ENCODE results near the gene TNS1. TPM values are rescaled to one million over a fixed set of nuclear protein-coding genes. Genes with fewer than 3 reads are reported as not detected.

The TNS1 gene
- total RNA-seq, 1 experiment from 2014 or later, result 4.5 TPM

DNA sequence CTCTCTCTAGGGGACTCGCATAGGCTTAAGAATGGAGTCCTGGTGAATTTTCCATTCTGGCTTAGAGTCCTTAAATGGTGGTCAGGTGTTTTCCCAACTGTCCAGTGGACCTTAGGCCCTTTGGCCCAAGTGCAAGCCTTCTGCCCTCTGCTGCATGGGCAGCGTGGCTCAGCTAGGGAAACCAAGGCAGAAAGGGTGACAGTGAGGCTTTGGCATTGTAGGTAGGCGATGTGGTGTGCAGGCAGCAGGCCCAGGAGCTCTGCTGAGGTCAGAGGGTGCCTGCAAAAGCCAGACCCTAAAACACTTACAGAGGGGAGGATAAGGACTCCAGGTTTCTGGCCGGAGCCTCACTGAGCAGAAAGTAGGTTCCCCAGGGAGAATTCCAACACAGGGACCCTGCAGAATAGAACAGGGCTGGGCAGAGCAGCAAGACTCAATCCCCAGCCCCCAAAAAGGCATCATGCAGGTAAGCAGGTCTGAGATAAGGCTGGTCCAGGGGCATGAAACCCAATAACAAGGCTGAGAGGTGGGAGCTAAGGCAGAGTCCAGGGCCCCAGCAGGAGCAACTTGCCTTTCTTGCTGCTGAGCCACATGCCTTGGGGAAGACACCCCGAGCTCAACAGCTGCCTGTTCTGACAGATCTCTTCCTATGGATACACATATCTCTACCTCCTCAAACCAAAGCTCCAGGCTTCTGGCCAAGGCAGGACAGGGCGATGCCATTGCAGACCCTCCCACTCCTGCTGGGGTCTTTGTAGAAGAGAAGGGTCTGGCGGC is 199.7 kb downstream of the TNS1 start:
- H3K27me3 Mint-ChIP-seq (ENCODE audit: low read depth), result no peaks in the 10 kb centered on the region
- H3K36me3 Mint-ChIP-seq, result no peaks in the 10 kb centered on the region
- DNase-seq (ENCODE audit: low spot score) (no peak), ATAC-seq (no peak)
- H3K27ac Mint-ChIP-seq, result no peak overlapping the region
- no peak for TF ChIP-seq PRRX2 (CRISPR knock-in tag; IDR thresholded peaks at IDR 0.05)
- TF ChIP-seq ZNF121 (CRISPR knock-in tag; IDR thresholded peaks at IDR 0.05), result no peak
- no peak for TF ChIP-seq NR2C2 (CRISPR knock-in tag; IDR thresholded peaks at IDR 0.05)
- TF ChIP-seq CREB1 (CRISPR knock-in tag; IDR thresholded peaks at IDR 0.05), result no peak
- no peak for TF ChIP-seq NR1H2 (CRISPR knock-in tag; IDR thresholded peaks at IDR 0.05)
- TF ChIP-seq, protein P1, sequence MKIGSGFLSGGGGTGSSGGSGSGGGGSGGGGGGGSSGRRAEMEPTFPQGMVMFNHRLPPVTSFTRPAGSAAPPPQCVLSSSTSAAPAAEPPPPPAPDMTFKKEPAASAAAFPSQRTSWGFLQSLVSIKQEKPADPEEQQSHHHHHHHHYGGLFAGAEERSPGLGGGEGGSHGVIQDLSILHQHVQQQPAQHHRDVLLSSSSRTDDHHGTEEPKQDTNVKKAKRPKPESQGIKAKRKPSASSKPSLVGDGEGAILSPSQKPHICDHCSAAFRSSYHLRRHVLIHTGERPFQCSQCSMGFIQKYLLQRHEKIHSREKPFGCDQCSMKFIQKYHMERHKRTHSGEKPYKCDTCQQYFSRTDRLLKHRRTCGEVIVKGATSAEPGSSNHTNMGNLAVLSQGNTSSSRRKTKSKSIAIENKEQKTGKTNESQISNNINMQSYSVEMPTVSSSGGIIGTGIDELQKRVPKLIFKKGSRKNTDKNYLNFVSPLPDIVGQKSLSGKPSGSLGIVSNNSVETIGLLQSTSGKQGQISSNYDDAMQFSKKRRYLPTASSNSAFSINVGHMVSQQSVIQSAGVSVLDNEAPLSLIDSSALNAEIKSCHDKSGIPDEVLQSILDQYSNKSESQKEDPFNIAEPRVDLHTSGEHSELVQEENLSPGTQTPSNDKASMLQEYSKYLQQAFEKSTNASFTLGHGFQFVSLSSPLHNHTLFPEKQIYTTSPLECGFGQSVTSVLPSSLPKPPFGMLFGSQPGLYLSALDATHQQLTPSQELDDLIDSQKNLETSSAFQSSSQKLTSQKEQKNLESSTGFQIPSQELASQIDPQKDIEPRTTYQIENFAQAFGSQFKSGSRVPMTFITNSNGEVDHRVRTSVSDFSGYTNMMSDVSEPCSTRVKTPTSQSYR (CRISPR knock-in tag; IDR thresholded peaks at IDR 0.05), result no peak
- TF ChIP-seq, protein P2, sequence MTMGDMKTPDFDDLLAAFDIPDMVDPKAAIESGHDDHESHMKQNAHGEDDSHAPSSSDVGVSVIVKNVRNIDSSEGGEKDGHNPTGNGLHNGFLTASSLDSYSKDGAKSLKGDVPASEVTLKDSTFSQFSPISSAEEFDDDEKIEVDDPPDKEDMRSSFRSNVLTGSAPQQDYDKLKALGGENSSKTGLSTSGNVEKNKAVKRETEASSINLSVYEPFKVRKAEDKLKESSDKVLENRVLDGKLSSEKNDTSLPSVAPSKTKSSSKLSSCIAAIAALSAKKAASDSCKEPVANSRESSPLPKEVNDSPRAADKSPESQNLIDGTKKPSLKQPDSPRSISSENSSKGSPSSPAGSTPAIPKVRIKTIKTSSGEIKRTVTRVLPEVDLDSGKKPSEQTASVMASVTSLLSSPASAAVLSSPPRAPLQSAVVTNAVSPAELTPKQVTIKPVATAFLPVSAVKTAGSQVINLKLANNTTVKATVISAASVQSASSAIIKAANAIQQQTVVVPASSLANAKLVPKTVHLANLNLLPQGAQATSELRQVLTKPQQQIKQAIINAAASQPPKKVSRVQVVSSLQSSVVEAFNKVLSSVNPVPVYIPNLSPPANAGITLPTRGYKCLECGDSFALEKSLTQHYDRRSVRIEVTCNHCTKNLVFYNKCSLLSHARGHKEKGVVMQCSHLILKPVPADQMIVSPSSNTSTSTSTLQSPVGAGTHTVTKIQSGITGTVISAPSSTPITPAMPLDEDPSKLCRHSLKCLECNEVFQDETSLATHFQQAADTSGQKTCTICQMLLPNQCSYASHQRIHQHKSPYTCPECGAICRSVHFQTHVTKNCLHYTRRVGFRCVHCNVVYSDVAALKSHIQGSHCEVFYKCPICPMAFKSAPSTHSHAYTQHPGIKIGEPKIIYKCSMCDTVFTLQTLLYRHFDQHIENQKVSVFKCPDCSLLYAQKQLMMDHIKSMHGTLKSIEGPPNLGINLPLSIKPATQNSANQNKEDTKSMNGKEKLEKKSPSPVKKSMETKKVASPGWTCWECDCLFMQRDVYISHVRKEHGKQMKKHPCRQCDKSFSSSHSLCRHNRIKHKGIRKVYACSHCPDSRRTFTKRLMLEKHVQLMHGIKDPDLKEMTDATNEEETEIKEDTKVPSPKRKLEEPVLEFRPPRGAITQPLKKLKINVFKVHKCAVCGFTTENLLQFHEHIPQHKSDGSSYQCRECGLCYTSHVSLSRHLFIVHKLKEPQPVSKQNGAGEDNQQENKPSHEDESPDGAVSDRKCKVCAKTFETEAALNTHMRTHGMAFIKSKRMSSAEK (CRISPR knock-in tag; IDR thresholded peaks at IDR 0.05; ENCODE audit: borderline replicate concordance), result no peak
- TF ChIP-seq, protein P3, sequence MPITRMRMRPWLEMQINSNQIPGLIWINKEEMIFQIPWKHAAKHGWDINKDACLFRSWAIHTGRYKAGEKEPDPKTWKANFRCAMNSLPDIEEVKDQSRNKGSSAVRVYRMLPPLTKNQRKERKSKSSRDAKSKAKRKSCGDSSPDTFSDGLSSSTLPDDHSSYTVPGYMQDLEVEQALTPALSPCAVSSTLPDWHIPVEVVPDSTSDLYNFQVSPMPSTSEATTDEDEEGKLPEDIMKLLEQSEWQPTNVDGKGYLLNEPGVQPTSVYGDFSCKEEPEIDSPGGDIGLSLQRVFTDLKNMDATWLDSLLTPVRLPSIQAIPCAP (CRISPR knock-in tag; IDR thresholded peaks at IDR 0.05), result no peak
- no peak for TF ChIP-seq ZNF416 (CRISPR knock-in tag; IDR thresholded peaks at IDR 0.05)
- TF ChIP-seq, protein P4, sequence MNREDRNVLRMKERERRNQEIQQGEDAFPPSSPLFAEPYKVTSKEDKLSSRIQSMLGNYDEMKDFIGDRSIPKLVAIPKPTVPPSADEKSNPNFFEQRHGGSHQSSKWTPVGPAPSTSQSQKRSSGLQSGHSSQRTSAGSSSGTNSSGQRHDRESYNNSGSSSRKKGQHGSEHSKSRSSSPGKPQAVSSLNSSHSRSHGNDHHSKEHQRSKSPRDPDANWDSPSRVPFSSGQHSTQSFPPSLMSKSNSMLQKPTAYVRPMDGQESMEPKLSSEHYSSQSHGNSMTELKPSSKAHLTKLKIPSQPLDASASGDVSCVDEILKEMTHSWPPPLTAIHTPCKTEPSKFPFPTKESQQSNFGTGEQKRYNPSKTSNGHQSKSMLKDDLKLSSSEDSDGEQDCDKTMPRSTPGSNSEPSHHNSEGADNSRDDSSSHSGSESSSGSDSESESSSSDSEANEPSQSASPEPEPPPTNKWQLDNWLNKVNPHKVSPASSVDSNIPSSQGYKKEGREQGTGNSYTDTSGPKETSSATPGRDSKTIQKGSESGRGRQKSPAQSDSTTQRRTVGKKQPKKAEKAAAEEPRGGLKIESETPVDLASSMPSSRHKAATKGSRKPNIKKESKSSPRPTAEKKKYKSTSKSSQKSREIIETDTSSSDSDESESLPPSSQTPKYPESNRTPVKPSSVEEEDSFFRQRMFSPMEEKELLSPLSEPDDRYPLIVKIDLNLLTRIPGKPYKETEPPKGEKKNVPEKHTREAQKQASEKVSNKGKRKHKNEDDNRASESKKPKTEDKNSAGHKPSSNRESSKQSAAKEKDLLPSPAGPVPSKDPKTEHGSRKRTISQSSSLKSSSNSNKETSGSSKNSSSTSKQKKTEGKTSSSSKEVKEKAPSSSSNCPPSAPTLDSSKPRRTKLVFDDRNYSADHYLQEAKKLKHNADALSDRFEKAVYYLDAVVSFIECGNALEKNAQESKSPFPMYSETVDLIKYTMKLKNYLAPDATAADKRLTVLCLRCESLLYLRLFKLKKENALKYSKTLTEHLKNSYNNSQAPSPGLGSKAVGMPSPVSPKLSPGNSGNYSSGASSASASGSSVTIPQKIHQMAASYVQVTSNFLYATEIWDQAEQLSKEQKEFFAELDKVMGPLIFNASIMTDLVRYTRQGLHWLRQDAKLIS (CRISPR knock-in tag; IDR thresholded peaks at IDR 0.05; ENCODE audit: borderline replicate concordance), result no peak
- TF ChIP-seq ZNF138 (CRISPR knock-in tag; conservative IDR thresholded peaks at IDR 0.05), result no peak
- no peak for TF ChIP-seq SMAD4 (CRISPR knock-in tag; IDR thresholded peaks at IDR 0.05)
- TF ChIP-seq SMAD3 (CRISPR knock-in tag; IDR thresholded peaks at IDR 0.05; ENCODE audit: borderline replicate concordance), result no peak
- TF ChIP-seq TCF7 (CRISPR knock-in tag; IDR thresholded peaks at IDR 0.05; ENCODE audit: low read depth), result no peak
- TF ChIP-seq, protein P5, sequence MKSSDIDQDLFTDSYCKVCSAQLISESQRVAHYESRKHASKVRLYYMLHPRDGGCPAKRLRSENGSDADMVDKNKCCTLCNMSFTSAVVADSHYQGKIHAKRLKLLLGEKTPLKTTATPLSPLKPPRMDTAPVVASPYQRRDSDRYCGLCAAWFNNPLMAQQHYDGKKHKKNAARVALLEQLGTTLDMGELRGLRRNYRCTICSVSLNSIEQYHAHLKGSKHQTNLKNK (CRISPR knock-in tag; IDR thresholded peaks at IDR 0.05), result no peak
- no peak for TF ChIP-seq ZNF219 (CRISPR knock-in tag; IDR thresholded peaks at IDR 0.05; ENCODE audit: borderline replicate concordance)
- no peak for TF ChIP-seq FOXJ3 (CRISPR knock-in tag; IDR thresholded peaks at IDR 0.05; ENCODE audit: borderline replicate concordance)
- peaks cover 4% of the 10 kb centered on the region; the same call in 1 of the 2 replicates for H3K9me3 Mint-ChIP-seq
- CTCF ChIA-PET, result interaction anchor here (1.1 to 2.7 kb wide), 4 partner anchors 14 to 84 kb away, joined by 3 to 16 read pairs (median 8); no protein-coding TSS in a partner anchor
- H3K4me1 Mint-ChIP-seq, result peaks cover 3% of the 10 kb centered on the region
- POLR2A ChIA-PET, result no interaction called here
- H3K4me3 Mint-ChIP-seq, result no peak overlapping the region

All from WTC11 (cell line).